A549 (cell line): ENCODE data around the gene LAIR1. TPM values are rescaled to one million over a fixed set of nuclear protein-coding genes. Genes with fewer than 3 reads are reported as not detected.
A peak's percentile ranks its signal among the peaks of the same experiment; 100 is the strongest.

Source experiments
- ATAC-seq, 2 experiments: fragments of 200-7000 bp in 1 of 2; fragments of >200 bp in 1 of 2; cut with Nextera tagmentation in 1 of 2; cut with Tn5 transposase in 1 of 2; 3 replicates each; pipeline versions ENCODE4 v1.8.0 to v1.9.1; 2018 to 2020; ENCODE audit warnings: mild to moderate bottlenecking in 1 of 2, moderate library complexity in 1 of 2
- CTCF ChIA-PET: fragments of 300-600 bp; sonication (Branson Sonifier 250); formaldehyde crosslinking; extraction: SDS; loops from one replicate; lab custom pipeline; 2021; ENCODE audit warnings: antibody characterized with exemption, inconsistent platforms; lab: Yijun Ruan, JAX
- POLR2A ChIA-PET: fragments of 350-600 bp; formaldehyde crosslinking; extraction: SDS; loops from one replicate; lab custom pipeline; 2021; ENCODE audit warnings: antibody characterized with exemption, inconsistent platforms; lab: Yijun Ruan, JAX
- DNase-seq, 2 experiments: peaks; one replicate each; pipeline versions ENCODE4 v3.0.0 to v3.0.0-alpha.2; 2011 to 2016; ENCODE audit warnings: low read depth in 1 of 2, low spot score in 1 of 2
- FAIRE-seq: peaks from 2 replicates; lab custom pipeline; 2011; peaks lifted over from hg19 to GRCh38; lab: Jason Lieb, UNC
- H3K27ac ChIP-seq, 2 experiments: fragments of >200 bp; sonication (Bioruptor Twin); formaldehyde crosslinking; 3 replicates each; pipeline ENCODE4 v1.5.1; 2016 to 2017
- H3K4me1 ChIP-seq: fragments of >200 bp; sonication (Bioruptor Twin); formaldehyde crosslinking; 3 replicates; pipeline ENCODE4 v1.6.1; 2016
- H3K4me2 ChIP-seq: fragments of >200 bp; sonication (Bioruptor Twin); formaldehyde crosslinking; 3 replicates; pipeline ENCODE4 v1.6.1; 2016
- H3K4me3 ChIP-seq: fragments of >200 bp; sonication (Bioruptor Twin); formaldehyde crosslinking; 3 replicates; pipeline ENCODE4 v1.5.1; 2016
- H3K9me3 ChIP-seq: fragments of >200 bp; sonication (Bioruptor Twin); formaldehyde crosslinking; 3 replicates; pipeline ENCODE4 v1.6.1; 2016
- BHLHE40 ChIP-seq: IDR thresholded peaks from 2 replicates; pipeline ENCODE4 v1.6.1; 2012; ENCODE audit warnings: low read depth, low read length, inconsistent platforms
- CHD2 ChIP-seq: fragments of 150-350 bp; IDR thresholded peaks from 2 replicates; pipeline ENCODE4 v1.6.1; 2014; ENCODE audit warnings: low read length; ENCODE audit not compliant: partially characterized antibody
- CHD4 ChIP-seq: fragments of 200-600 bp; sonication (generic); IDR thresholded peaks from 2 replicates; pipeline ENCODE4 v1.6.1; 2016; ENCODE audit warnings: antibody characterized with exemption, mild to moderate bottlenecking, borderline replicate concordance
- FOXS1 ChIP-seq: fragments of 250-450 bp; sonication (Bioruptor Pico); IDR thresholded peaks from 2 replicates; pipeline ENCODE4 v1.5.0; 2020; ENCODE audit warnings: mild to moderate bottlenecking, moderate library complexity
- GATA3 ChIP-seq: IDR thresholded peaks from 2 replicates; pipeline ENCODE4 v1.6.1; 2012; ENCODE audit warnings: borderline replicate concordance
- HEYL ChIP-seq: fragments of 250-450 bp; sonication (Bioruptor Pico); IDR thresholded peaks from 2 replicates; pipeline ENCODE4 v1.8.0; 2021; ENCODE audit warnings: mild to moderate bottlenecking, moderate library complexity
- HOXA7 ChIP-seq: fragments of 250-450 bp; sonication (Bioruptor Pico); IDR thresholded peaks from 2 replicates; pipeline ENCODE4 v1.5.0; 2020; ENCODE audit warnings: mild to moderate bottlenecking, moderate library complexity
- HOXB13 ChIP-seq: fragments of 250-450 bp; sonication (Bioruptor Pico); IDR thresholded peaks from 2 replicates; pipeline ENCODE4 v1.5.0; 2020; ENCODE audit warnings: low read depth, mild to moderate bottlenecking, moderate library complexity
- KDM5A ChIP-seq: fragments of 200-600 bp; sonication (generic); IDR thresholded peaks from 2 replicates; pipeline ENCODE4 v1.6.1; 2016; ENCODE audit warnings: antibody characterized with exemption, mild to moderate bottlenecking
- NFE2L2 ChIP-seq: fragments of 150-350 bp; conservative IDR thresholded peaks from 2 replicates; pipeline ENCODE4 v1.6.1; 2014; ENCODE audit warnings: low read length
- NPAS2 ChIP-seq: fragments of 250-450 bp; sonication (Bioruptor Pico); IDR thresholded peaks from 2 replicates; pipeline ENCODE4 v1.8.0; 2022; ENCODE audit warnings: mild to moderate bottlenecking, moderate library complexity, borderline replicate concordance
- NR3C1 ChIP-seq: fragments of >200 bp; sonication (Bioruptor Twin); formaldehyde crosslinking; IDR thresholded peaks from 3 replicates; pipeline ENCODE4 v1.6.1; 2017
- POLR2A ChIP-seq: IDR thresholded peaks from 2 replicates; pipeline ENCODE4 v1.6.1; 2012; ENCODE audit warnings: mild to moderate bottlenecking, low read length
- RAD21 ChIP-seq, 2 experiments: fragments of >200 bp in 1 of 2; sonication (Bioruptor Twin) in 1 of 2; formaldehyde crosslinking in 1 of 2; IDR thresholded peaks in 1 of 2; conservative IDR thresholded peaks in 1 of 2; 2 replicates in 1 of 2; 3 replicates in 1 of 2; pipeline ENCODE4 v1.6.1; 2012 to 2018; ENCODE audit warnings: inconsistent platforms in 1 of 2
- RARB ChIP-seq: fragments of 250-450 bp; sonication (Bioruptor Pico); IDR thresholded peaks from 2 replicates; pipeline ENCODE4 v1.8.0; 2021; ENCODE audit warnings: mild to moderate bottlenecking, moderate library complexity
- RFX5 ChIP-seq: fragments of 450-650 bp; IDR thresholded peaks from 2 replicates; pipeline ENCODE4 v1.7.1; 2014; ENCODE audit warnings: antibody characterized with exemption, mild to moderate bottlenecking, moderate library complexity
- SMC3 ChIP-seq: fragments of >200 bp; sonication (Bioruptor Twin); formaldehyde crosslinking; IDR thresholded peaks from 3 replicates; pipeline ENCODE4 v1.6.1; 2018; ENCODE audit warnings: inconsistent platforms
- TFCP2L1 ChIP-seq: fragments of 250-450 bp; sonication (Bioruptor Pico); IDR thresholded peaks from 2 replicates; pipeline ENCODE4 v1.5.0; 2021; ENCODE audit warnings: mild to moderate bottlenecking
- TP53 ChIP-seq: fragments of 250-450 bp; sonication (Bioruptor Pico); IDR thresholded peaks from 2 replicates; pipeline ENCODE4 v1.5.0; 2021; ENCODE audit warnings: mild to moderate bottlenecking, moderate library complexity
- ZC3H11A ChIP-seq: fragments of 450-650 bp; IDR thresholded peaks from 2 replicates; pipeline ENCODE4 v1.6.1; 2014; ENCODE audit warnings: antibody characterized with exemption, mild to moderate bottlenecking
- ZNF302 ChIP-seq: fragments of 250-450 bp; sonication (Bioruptor Pico); IDR thresholded peaks from 2 replicates; pipeline ENCODE4 v1.9.0; 2021; ENCODE audit warnings: inconsistent platforms, mild to moderate bottlenecking, moderate library complexity
- ZSCAN20 ChIP-seq: fragments of 250-450 bp; sonication (Bioruptor Pico); IDR thresholded peaks from 2 replicates; pipeline ENCODE4 v1.8.0; 2022; ENCODE audit warnings: mild to moderate bottlenecking, moderate library complexity
- WGBS: methylation state at CpG from one replicate; pipeline ENCODE4 v1.1.6; 2017; ENCODE audit errors: missing lambda C conversion rate; 5-methylcytosine and 5-hydroxymethylcytosine counted together
- polyA plus RNA-seq, 4 experiments: library from polyadenylated mRNA; depleted of rRNA in 3 of 4; stranded (reverse); fragments of >200 nt; fragmentation: RNase III in 1 of 4; extraction: RNeasy Plus Mini Kit Qiagen cat#74134 plus additional on column Dnase treatment in 1 of 4; gene quantifications; 2 replicates in 3 of 4; 3 replicates in 1 of 4; pipeline ENCODE4 v1.2.3, GENCODE V29; 2011 to 2017
- TF ChIP-seq, protein P1 (sequence below): fragments of >200 bp; sonication (Bioruptor Twin); formaldehyde crosslinking; IDR thresholded peaks from 3 replicates; pipeline ENCODE4 v1.5.1; 2016
- TF ChIP-seq, protein P2 (sequence below): IDR thresholded peaks from 2 replicates; pipeline ENCODE4 v1.6.1; 2012; ENCODE audit warnings: low read depth, borderline replicate concordance
- TF ChIP-seq, protein P3 (sequence below): fragments of >200 bp; sonication (Bioruptor Twin); formaldehyde crosslinking; IDR thresholded peaks from 2 replicates; pipeline ENCODE4 v1.6.1; 2016

The LAIR1 gene
- polyA plus RNA-seq, 2 of the 4 experiments (the other 2 are of a cell fraction): not detected

DNA sequence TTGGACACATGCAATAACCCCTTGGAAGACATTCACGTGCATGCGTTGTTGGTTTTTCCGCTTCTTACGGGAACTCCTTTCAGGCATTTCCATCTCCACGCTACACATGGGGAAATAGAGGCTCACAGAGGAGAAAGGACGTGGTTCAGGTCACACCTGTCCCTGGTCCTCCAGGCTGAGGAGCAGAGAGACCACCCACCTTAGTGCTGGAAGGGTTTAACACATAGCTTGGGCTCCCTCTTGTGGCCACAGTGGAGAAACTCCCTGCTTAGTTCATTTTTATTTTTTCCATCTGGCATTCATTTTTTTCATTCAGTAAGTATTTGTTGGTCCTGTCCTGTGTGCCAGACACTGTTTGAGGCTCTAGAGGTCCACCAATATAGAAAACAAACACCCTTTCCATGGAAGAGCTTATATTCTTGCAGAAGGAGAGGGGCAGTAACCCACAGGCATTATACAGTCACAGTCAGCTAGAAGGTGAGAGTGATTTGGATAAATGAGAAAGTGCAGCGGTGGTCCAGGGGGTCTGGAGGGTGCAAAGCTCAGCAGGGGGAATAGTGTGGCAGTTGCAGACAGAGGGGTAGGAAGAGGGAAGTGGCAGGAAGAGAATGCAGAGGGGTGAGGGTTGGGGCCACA is 26.3 kb upstream of the LAIR1 start:
- H3K9me3 ChIP-seq: peaks cover 7% of the 10 kb centered on the region; the same call in 2 of the 3 replicates
- ATAC-seq: peak; percentile 49 to 69; a peak in 4 of 6 replicates
- CTCF ChIA-PET: interaction anchor here (0.6 to 4.3 kb wide), 66 partner anchors 9 to 1242 kb away, joined by 3 to 70 read pairs (median 5); partner anchors contain the start of genes LAIR1, LILRA5, MBOAT7 and TTYH1
- H3K4me2 ChIP-seq: no peak overlapping the region
- no peak overlapping the region for H3K4me3 ChIP-seq
- POLR2A ChIA-PET: interaction anchor here (1.4 kb wide), 1 partner anchor 254 kb away, joined by 3 read pairs; the partner anchor contains the start of gene CNOT3
- 25% methylated on average over 7 of the region's 7 CpGs for WGBS
- H3K27ac ChIP-seq: no peak overlapping the region
- no peak for TF ChIP-seq KDM5A
- no peak for TF ChIP-seq POLR2A
- TF ChIP-seq BHLHE40: no peak
- TF ChIP-seq RAD21 (conservative IDR thresholded peaks at IDR 0.05 in 1 of 2, IDR thresholded peaks at IDR 0.05 in 1 of 2): peak; percentile 80 to 83
- TF ChIP-seq TP53 (CRISPR knock-in tag): no peak
- TF ChIP-seq CHD2: no peak
- TF ChIP-seq RARB (CRISPR knock-in tag): no peak
- TF ChIP-seq, protein P1, sequence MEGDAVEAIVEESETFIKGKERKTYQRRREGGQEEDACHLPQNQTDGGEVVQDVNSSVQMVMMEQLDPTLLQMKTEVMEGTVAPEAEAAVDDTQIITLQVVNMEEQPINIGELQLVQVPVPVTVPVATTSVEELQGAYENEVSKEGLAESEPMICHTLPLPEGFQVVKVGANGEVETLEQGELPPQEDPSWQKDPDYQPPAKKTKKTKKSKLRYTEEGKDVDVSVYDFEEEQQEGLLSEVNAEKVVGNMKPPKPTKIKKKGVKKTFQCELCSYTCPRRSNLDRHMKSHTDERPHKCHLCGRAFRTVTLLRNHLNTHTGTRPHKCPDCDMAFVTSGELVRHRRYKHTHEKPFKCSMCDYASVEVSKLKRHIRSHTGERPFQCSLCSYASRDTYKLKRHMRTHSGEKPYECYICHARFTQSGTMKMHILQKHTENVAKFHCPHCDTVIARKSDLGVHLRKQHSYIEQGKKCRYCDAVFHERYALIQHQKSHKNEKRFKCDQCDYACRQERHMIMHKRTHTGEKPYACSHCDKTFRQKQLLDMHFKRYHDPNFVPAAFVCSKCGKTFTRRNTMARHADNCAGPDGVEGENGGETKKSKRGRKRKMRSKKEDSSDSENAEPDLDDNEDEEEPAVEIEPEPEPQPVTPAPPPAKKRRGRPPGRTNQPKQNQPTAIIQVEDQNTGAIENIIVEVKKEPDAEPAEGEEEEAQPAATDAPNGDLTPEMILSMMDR: peak; percentile 88
- peak; percentile 58 for TF ChIP-seq SMC3
- no peak for TF ChIP-seq ZNF302 (CRISPR knock-in tag)
- TF ChIP-seq, all 56 proteins: peak for 3
- 0 out of 3 replicates have a peak, but pooled peaks cover 5% of the 10 kb centered on the region for H3K4me1 ChIP-seq
- FAIRE-seq (peak; percentile 68), DNase-seq (peak in 1 of 2 experiments; percentile 80)

DNA sequence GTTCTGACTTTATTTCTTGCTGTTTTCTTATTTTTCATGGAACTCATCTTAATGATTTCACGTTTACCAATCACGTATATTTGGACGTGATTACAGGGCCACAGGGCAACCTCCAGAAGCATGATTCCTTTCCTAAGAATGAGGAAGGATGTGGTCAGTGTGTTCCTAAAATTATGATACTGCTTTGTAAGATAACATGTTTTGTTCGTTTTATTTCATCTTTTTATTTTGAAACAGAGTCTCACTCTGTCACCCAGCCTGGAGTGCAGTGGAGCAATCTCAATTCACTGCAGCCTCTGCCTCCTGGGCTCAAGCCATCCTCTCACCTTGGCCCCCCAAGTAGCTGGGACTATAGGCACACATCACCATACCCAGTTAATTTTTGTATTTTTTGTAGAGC is 24.8 kb upstream of the LAIR1 start:
- ATAC-seq: no peak
- WGBS: 19% methylated on average over 4 of the region's 4 CpGs
- Histone ChIP-seq H3K4me1 (0 out of 3 replicates have a peak, but pooled peaks cover 5% of the 10 kb centered on the region), H3K4me3 (no peak overlapping the region), H3K9me3 (peaks cover 7% of the 10 kb centered on the region; the same call in 2 of the 3 replicates), H3K4me2 (no peak overlapping the region), H3K27ac (no peak overlapping the region)
- FAIRE-seq: no peak
- DNase-seq: no peak
- POLR2A ChIA-PET: no interaction called here
- CTCF ChIA-PET: interaction anchor here (0.6 to 4.3 kb wide), 11 partner anchors 7 to 589 kb away, joined by 3 to 70 read pairs (median 12); partner anchors contain the start of gene TTYH1
- TF ChIP-seq POLR2A (no peak), NFE2L2 (no peak), ZNF302 (CRISPR knock-in tag) (no peak)
- TF ChIP-seq, protein P2, sequence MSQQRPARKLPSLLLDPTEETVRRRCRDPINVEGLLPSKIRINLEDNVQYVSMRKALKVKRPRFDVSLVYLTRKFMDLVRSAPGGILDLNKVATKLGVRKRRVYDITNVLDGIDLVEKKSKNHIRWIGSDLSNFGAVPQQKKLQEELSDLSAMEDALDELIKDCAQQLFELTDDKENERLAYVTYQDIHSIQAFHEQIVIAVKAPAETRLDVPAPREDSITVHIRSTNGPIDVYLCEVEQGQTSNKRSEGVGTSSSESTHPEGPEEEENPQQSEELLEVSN: no peak
- TF ChIP-seq, protein P3, sequence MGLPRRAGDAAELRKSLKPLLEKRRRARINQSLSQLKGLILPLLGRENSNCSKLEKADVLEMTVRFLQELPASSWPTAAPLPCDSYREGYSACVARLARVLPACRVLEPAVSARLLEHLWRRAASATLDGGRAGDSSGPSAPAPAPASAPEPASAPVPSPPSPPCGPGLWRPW: no peak

DNA sequence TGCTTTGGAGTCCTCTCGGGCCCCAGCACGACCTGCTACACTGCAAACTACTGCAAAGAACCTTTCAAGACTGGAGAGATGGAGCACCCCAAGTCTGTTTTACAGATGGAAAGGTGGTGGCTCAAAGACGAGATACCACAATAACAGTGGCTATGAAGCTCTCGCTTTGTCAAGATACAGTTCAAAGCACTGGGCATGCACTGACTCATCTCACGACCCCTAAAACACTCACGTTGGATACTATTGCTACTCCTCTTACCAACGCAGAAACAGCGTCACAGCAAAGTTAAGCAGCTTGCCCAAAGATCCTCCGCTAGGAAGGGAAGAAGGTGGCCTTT is 24.0 kb upstream of the LAIR1 start:
- Histone ChIP-seq H3K9me3 (peaks cover 7% of the 10 kb centered on the region; the same call in 2 of the 3 replicates), H3K4me2 (peak overlapping the region; percentile 45), H3K27ac (no peak overlapping the region), H3K4me3 (peak overlapping the region; percentile 13; the same call in 2 of the 3 replicates), H3K4me1 (0 out of 3 replicates have a peak, but pooled peaks cover 5% of the 10 kb centered on the region)
- ATAC-seq: no peak
- WGBS: 36% methylated on average over 9 of the region's 9 CpGs
- ChIA-PET POLR2A (no interaction called here), CTCF (interaction anchor here (0.6 to 1.8 kb wide), 7 partner anchors 11 to 590 kb away, joined by 3 to 6 read pairs (median 3); no protein-coding TSS in a partner anchor)
- FAIRE-seq: no peak
- TF ChIP-seq FOXS1: no peak
- no peak for TF ChIP-seq ZC3H11A
- no peak for TF ChIP-seq RARB (CRISPR knock-in tag)
- TF ChIP-seq NR3C1: no peak
- no peak for TF ChIP-seq HOXA7 (CRISPR knock-in tag)
- TF ChIP-seq NPAS2 (CRISPR knock-in tag): no peak
- TF ChIP-seq TFCP2L1: no peak
- no peak for TF ChIP-seq RFX5
- no peak for TF ChIP-seq ZSCAN20
- no peak for TF ChIP-seq CHD2
- no peak for TF ChIP-seq HEYL (CRISPR knock-in tag)
- no peak for TF ChIP-seq CHD4
- no peak for TF ChIP-seq GATA3
- TF ChIP-seq HOXB13: no peak
- DNase-seq: no peak
